ENCODE results near the gene DHRS3.
"Not testable (repeated sequence)": the region's sequence is repeated elsewhere in the genome, so short reads cannot be mapped to it uniquely, and the experiment has no call there.

The DHRS3 gene

GRCh38 chr1:12540580-12541273, 77.3 kb downstream of the DHRS3 start:
- DNase-seq (ENCODE audit: low read depth, low spot score), result no peak

GRCh38 chr1:12539705-12540579, 78.1 kb downstream of the DHRS3 start:
- no peak for DNase-seq (ENCODE audit: low read depth, low spot score)

DNA sequence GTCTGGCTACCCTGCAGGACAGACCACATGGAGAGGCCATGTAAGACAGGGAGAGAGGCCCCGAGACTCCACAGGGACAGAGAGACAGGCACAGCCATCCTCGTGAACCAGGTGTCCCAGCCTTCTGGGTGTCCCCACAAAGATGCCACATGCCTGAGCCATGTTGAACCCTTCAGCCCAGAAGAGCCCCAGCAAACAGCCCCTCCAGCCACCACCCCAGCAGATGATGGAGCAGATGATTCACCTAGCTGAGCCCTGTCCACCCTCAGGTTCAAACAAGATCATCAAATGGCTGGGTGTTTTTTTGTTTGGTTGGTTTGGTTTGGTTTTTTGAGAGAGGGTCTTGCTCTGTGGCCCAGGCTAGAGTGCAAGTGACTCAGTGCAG, 78.7 kb downstream of the DHRS3 start:
- DNase-seq (ENCODE audit: low read depth, low spot score), result no peak

GRCh38 chr1:12538536-12538935, 79.5 kb downstream of the DHRS3 start:
- not testable (repeated sequence) for DNase-seq (ENCODE audit: low read depth, low spot score)

DNA sequence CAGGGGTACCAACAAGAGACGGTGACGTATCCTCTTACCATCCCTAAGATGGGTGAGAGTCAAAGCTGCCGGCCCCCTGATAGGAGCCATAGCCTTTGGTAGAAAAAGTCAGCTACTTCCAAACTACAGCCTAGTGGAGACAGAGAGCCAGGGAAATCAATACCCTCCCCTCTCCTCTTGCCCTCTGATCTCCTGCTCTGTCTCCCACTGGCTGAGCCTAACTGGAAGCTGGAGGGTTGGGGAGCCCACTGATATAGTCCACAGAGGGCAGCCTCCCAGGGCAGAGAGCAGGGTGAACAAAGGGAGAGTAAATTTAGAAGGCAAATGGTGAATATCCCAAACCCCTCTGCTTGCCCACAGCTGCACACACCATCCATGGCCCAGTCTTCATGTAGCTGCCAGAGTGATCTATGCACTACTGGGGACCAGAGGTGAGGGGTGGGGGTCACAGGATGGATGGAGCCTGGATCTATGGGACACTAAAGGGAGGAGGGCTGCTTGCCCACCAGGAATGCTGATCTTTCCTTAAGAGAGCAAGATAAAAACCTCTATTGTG, 80.0 kb downstream of the DHRS3 start:
- no peak for DNase-seq (ENCODE audit: low read depth, low spot score)

GRCh38 chr1:12537294-12537693, 80.7 kb downstream of the DHRS3 start:
- DNase-seq (ENCODE audit: low read depth, low spot score), result no peak

DNA sequence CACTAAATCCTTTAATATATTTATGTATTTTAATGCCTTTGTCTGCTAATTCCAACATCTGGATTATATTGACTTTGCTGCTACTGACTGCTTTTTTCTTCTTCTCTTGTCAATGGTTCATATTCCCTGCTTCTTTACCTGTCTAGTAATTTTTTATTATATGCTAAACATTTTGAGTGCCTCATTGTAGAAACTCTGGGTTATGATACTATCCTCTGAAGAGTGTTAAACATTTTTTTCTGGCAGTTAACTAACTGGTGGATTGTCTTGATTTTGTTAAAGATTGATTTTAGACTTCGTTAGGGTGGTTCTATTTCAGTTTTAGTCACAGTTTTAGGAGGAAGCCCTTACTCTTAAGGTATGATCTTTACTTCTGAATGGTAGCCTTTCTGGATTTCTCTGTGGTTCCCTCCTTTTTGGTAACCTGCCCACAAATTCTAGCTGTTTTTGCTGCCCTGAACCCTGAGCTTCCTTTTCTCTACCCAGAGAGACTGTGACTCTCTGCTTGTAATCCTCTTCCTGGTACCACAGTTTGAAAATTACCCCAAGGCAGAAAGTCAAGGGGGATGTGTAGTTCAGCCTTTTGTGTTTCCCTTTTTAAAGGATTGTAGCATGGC, 81.9 kb downstream of the DHRS3 start:
- DNase-seq (ENCODE audit: low read depth, low spot score), result no peak

DNA sequence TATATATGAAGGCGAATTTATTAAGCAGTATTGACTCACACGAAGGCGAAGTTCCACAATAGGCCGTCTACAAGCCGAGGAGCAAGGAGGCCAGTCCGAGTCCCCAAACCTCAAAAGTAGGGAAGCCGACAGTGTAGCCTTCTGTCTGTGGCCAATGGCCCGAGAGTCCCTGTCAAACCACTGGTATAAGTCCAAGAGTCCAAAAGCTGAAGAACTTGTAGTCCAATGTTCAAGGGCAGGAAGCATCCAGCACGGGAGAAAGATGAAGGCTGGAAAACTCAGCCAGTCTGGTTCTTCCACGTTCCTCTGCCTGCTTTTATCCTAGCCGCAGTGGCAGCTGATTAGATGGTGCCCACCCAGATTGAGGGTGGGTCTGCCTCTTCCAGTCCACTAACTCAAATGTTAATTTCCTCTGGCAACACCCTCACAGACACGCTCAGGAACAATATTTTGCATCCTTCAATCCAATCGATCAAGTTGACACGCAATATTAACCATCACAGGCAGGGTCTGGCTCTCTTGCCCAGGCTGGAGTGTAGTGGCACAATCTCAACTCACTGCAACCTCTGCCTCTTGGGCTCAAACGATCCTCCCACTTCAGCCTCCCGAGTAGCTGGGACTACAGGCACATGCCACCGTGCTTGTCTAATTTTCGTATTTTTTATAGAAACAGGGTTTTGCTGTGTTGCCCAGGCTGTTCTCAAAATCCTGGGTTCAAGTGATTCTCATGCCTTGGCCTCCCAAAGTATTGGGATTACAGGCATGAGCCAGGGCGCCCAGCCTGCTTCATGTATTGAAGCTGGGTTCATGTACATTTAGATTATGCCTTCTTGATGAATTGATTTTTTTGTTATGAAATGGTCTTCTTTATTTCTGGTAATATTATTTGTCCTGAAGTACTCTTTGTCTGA, 85.3 kb downstream of the DHRS3 start:
- no peak for DNase-seq (ENCODE audit: low read depth, low spot score)

DNA sequence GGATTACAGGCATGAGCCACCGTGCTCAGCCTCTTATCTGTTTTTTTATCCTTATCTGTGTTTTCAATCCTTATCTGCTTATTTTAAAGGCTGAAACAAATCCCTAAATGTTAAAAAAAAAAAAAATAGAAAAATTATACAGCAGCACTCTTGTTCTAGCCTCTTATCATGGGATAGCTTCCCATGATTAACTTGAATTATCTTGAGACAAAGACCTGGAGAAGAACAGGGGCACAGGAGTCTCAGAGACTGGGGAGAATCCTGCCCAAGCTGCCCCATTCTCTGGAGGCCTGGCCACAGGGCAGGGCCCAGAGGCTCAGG, 86.9 kb downstream of the DHRS3 start:
- no peak for DNase-seq (ENCODE audit: low read depth, low spot score)

GRCh38 chr1:12530462-12531178, 87.4 kb downstream of the DHRS3 start:
- no peak for DNase-seq (ENCODE audit: low read depth, low spot score)

GRCh38 chr1:12529640-12530174, 88.3 kb downstream of the DHRS3 start:
- no peak for DNase-seq (ENCODE audit: low read depth, low spot score)

GRCh38 chr1:12528021-12528852, 89.8 kb downstream of the DHRS3 start:
- DNase-seq (ENCODE audit: low read depth, low spot score), result no peak

- no peak for DNase-seq (ENCODE audit: low read depth, low spot score)
These were observed 90.4 kb downstream of the DHRS3 start for GRCh38 chr1:12527564-12527963.

GRCh38 chr1:12525311-12526181, 92.5 kb downstream of the DHRS3 start:
- DNase-seq (ENCODE audit: low read depth, low spot score), result no peak

DNA sequence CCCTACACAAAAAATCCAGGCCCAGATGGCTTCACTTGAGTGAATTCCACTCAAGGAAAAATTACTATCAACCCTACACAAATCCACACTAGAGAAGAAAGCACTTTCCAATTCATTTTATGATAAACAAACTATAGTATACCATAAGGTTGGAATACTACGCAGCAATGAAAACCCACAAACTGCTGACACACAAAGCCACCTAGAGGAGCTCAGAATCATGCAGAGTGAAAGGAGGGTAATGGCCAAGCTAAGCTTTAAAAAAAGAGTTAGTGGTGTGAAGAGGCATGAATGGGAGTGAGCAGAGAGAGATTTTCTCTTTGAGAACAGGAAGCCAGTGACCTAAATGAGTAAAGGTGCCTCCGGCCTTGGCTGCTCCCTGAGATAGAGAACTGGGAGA, 93.7 kb downstream of the DHRS3 start:
- DNase-seq (ENCODE audit: low read depth, low spot score), result no peak

DNA sequence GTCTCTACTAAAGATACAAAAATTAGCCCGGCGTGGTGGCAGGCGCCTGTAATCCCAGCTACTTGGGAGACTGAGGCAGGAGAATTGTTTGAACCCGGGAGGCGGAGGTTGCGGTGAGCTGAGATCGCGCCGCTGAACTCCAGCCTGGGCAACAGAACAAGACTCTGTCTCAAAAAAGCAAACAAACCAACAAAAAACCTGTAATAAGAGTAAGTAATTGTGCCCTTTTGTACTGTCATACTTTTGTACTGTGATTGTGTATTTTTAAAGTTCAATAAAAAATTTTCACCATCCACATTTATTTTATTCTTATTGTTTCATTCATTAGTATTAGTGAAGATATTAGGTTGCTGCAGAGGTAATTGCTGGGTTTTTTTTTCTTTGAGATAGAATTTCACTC, 95.2 kb downstream of the DHRS3 start:
- not testable (repeated sequence) for DNase-seq (ENCODE audit: low read depth, low spot score)

GRCh38 chr1:12521096-12521495, 96.9 kb downstream of the DHRS3 start:
- DNase-seq (ENCODE audit: low read depth, low spot score), result no peak

DNA sequence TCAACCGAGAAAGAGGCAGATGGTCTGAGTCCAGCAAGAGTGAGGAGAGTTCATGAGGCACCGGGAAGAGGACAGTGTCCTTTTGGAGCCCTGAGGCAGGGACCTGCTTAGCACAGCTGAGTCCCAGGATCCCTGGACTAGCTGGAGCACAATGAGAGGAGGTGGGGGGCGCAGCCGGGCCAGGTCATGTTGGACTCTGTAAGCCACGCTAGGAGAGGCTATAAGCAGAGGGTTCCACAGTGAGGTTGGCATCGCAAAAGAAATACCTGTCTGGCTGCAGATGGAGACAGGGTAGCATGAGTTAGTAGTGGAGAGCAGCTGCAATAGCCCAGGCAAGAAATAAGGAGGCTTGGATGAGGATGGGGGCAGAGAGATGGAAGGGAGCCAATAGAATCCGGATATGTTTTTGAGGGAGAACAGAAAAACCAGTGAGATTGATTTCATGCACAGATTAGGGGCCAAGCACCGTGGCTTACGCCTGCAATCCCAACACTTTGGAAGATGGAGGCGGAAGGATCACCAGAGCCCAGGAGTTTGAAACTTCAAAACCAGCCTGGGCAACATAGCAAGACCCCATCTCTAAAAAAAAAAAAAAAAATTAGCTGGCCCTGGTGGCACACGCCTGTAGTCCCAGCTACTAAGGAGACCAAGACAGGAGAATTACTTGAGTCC, 98.2 kb downstream of the DHRS3 start:
- no peak for DNase-seq (ENCODE audit: low read depth, low spot score)

Measured in activated naive CD8-positive, alpha-beta T cell treated with anti-CD3 and anti-CD28 coated beads, Interleukin-2, amount 50 U/mL, for 16 hours (primary cell).